Stimulated activated CD4-positive, alpha-beta T cell treated with anti-CD3 and anti-CD28 coated beads, Interleukin-15, amount 100 ng/mL, for 1 hour (primary cell): Measurements from ENCODE around the gene KCNMA1.

Experiments used
- DNase-seq, 2 donors: peaks; one replicate each; pipeline ENCODE4 v3.0.0-alpha.2; 2020; ENCODE audit warnings: low read depth in 1 of 2, low spot score in 1 of 2

KCNMA1 gene

GRCh38 chr10:76939933-76940468 is 697.6 kb downstream of the KCNMA1 start:
- DNase-seq, result no peak

DNA sequence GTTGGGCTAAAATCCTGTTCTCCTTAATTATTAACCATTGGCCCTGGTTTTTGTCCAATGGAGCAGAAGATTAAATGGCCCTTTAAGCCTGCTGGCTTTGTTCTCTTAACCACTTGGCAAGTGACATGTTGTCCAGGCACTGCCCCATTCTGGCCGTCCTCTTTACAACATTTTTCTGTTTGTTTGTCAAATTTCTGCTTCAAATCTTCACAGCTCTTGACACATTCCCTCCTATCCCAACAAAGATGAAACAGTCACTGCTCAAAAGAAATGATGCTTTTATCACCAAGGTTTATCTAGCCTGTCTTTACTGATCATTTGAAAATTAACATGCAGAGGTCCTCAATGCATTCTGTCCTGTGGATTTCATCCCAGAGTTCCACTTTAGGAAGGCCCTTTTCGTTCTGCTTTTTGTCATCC is 700.4 kb downstream of the KCNMA1 start:
- no peak for DNase-seq

GRCh38 chr10:76935941-76936613 is 701.5 kb downstream of the KCNMA1 start:
- no peak for DNase-seq

GRCh38 chr10:76928565-76928964 is 709.0 kb downstream of the KCNMA1 start:
- DNase-seq, result no peak

DNA sequence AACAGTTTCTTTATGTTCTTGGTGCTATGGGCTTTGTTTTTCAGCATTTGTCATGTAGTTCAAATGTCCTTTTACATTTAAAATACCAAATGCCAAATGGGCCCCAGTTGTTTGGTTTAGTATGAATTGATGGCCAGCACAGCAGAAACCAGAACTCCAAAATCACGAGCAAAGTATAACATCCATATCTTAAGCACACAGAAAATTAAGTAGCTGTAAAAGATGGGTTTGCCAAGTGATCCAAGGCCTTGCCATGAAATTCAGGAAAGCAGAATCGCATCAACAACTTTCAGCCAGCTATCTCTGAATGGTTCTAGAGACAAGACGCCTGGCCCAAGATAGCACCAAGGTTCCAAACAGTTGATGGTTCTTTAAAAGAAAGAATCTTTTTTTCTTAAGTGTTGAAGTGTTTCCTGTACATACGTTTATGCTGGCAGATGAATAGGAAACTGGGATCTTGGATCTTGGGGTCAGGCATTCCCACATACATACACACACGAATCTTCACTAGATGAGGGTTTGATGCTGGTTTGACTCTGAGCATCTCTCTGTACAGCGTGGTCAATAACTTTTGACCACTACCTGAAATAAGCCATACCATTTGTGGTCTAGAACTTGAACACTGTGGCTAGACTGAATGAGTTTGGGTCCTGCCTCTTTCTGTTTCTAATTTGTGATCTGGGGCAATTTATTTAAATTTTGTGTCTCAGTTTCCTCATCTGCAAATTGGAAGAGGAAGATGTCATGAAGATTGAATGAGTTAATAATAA is 711.8 kb downstream of the KCNMA1 start:
- DNase-seq, result no peak

DNA sequence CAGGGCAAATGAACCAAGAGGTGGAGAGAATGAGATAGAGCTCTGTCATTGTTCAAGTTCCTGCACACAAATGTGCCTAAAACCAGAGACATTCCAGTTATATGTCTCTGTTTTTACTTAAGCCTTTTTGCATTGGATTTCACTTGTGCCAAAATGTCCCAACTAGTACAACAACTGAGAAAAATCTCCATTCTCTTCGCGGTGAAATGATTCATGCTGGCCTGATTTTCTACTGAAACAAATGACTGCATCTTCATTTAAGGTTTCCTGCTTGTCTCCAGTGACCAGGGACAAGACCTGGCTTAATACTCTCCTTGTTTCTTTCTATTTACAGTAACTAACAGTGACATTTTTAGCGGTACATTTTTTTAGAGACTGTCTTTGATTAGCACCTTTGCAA is 714.9 kb downstream of the KCNMA1 start:
- no peak for DNase-seq

DNA sequence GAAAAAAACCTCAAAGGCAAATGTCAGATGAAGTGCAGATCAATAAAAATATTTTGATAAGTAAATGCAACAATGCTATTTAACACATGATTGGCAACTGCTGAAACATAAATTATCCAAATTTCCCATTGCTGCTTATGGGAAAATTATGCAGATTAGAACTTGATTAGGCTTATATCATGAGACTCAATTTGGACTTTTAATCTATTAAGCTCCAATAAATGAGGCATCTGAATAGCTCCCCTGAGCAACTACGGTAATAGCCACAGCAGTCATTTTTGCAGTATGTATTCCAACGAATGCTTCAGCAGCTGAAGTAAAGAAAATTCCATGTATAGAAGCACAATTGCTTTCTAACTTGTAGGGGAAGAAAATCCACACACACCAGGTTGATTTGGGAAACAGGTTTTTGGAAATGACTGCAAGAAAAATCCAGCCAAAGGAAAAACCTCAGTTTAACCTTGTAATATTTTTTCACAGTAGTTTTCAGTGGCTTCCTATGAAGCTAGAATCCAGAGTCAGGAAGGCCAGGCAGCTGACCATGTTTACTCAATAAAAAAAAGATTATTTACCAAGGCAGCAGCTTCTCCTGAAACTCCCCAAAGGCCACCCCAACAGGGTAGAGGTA is 716.1 kb downstream of the KCNMA1 start:
- DNase-seq, result no peak

DNA sequence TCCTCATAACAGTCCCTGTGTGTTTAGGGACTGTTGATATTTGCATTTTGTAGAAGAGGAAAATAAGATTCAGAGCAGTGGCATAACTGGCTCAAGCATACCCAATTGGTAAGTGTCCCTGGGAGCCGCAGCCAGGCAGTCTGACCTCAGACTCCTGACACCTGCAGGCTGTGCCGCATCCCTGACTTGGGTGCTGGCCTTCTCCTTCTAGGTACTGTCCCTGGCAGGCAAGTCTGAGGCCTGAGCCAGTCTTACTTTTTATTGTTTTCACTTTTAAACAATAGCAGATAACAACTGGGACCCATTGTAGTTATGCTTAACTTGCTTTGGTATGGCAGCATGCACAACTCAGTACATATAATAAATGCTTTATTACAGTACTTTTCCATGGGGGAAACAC is 717.0 kb downstream of the KCNMA1 start:
- no peak for DNase-seq

- DNase-seq, result no peak
Observed at GRCh38 chr10:76918106-76918505, 719.5 kb downstream of the KCNMA1 start.

GRCh38 chr10:76917071-76917470 is 720.5 kb downstream of the KCNMA1 start:
- no peak for DNase-seq

DNA sequence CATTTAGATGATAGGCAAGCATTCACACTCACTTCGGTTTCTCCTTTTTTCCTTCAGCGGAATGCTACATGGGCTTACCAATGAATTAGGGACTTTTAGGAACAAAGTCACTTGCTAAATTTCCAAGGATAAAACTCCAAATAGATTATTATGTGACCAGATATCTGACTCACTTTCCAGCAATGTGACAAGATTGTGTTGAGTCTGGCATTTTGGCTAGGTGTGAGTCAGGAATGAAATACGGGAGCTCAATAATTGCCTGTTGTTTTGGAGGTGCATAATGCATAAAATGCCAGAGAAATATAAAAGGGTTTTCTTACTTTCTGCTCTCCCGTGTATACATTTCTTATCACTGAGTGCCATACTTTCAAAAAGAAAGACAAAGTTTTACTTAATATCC is 721.1 kb downstream of the KCNMA1 start:
- DNase-seq, result no peak

- no peak for DNase-seq
Observed at GRCh38 chr10:76915316-76915715, 722.3 kb downstream of the KCNMA1 start.

DNA sequence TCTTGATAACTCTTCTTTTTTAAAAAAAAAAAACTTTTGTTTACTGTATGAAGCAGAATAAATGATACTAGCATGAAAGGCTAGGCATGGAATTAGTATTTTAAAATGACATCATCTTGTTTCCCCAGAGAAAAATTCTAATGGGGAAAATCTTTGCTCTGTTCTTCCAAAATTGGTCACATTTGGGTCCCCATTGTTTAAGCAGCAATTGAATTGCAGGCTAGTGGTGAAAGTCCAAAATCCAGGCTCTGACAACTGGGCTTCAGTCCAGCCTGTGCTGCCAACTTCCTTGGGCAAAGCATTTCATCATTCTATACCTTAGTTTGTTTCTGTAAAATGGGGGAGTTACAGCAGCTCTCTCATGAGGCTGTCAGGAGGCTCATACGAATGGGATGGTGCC is 726.4 kb downstream of the KCNMA1 start:
- no peak for DNase-seq

DNA sequence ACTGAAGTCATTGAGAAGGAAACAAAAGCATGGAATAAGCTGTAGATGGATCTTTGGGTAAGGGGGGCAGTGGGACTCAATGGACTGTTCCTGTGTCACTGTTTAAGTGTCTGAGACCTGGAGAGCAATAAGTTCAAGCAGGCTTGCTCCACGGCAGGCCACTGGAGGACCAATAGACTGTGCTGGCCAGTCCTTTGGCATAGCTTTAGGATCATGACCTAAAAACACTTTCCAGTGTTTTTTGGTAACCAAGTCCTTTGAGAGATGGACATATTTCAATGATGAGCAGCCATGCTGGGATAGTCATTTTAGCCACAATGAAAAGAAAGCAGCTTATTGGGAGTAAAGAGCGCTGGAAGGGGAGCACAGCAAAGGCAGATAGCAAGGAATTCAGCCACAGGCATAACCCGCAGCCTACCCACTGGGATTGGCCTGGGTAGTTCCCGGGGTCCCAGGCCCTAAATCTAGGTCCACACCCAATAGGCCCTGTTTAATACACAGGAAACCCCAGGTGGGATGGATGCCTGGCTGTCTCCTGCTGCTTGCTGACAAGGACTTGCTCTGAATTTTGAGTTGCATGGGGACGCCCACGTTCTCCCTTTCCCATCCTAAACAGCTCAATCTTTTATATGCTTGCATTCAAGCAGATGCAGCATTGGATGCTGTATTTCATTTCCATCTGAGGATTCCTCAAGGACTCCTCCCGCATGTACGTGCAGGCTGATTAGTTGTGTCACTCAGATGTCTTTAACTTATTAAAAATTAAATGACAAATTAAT is 727.2 kb downstream of the KCNMA1 start:
- no peak for DNase-seq

GRCh38 chr10:76906256-76906655 is 731.4 kb downstream of the KCNMA1 start:
- no peak for DNase-seq

DNA sequence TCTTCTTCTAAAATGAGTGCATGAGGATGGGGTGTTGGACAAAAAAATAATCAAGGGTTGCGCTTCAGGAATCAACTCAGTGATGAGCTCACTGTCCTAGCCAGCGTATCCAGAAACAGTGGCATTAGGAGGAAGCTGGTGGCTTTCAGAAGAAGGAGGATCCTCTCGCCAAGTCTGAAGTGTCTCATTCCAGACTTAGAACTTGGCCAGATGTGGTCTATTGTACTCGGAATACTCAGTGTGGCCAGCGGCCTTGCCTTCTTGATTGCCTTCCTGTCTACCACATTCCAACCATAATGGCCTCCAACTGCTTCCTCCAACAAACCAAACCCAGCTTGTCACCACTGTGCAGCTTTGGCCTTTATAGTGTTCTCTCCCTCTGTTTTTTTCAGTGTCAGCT is 732.4 kb downstream of the KCNMA1 start:
- DNase-seq, result no peak

DNA sequence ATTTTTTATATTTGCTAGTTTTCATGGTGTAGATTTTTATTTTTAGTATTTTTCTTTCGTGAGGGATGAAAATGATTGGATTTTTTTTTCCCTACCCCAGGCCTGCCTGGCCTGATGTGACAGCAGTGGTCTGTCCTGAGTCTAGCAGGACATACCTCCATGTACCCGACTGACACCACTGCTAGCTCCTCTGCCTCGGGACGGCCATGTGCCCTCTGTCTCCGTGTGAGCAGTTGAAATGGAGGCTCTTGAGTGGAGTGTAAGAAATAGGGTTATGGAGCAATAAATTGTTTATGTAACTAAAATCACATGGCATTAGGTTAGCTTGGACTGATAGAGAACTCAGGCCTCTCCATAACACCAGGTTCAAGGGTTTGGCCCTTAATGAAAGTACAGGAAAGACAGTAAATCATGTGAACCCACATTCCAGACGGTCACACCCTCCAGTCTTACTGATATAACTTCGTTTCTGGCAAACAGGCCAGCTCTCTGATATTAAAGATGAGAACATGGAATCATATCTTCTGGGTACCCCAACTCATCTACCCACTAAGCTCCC is 734.1 kb downstream of the KCNMA1 start:
- DNase-seq, result no peak

GRCh38 chr10:76902949-76903348 is 734.7 kb downstream of the KCNMA1 start:
- no peak for DNase-seq

DNA sequence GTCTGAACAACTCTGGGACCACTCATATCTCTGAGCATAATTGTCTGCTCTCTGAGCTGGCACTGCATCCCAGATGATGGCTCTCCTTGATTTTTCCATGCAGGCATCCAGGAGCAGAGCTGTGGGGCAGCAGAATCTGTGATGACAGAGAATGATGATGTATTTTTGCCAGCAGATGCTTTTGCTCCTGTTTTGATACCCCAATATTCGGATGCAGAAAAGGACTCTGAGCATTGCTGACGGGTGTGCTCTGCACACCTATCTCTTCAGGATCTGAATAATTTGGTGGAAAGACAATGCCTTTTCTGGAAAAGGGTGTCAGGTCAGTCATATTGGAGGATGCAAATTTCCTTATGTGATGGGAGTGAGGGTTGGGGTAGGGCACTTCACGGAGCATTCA is 735.9 kb downstream of the KCNMA1 start:
- no peak for DNase-seq

- DNase-seq, result no peak
Observed at GRCh38 chr10:76899490-76899889, 738.1 kb downstream of the KCNMA1 start.
